ENCODE results near the gene MRM3.

DNA sequence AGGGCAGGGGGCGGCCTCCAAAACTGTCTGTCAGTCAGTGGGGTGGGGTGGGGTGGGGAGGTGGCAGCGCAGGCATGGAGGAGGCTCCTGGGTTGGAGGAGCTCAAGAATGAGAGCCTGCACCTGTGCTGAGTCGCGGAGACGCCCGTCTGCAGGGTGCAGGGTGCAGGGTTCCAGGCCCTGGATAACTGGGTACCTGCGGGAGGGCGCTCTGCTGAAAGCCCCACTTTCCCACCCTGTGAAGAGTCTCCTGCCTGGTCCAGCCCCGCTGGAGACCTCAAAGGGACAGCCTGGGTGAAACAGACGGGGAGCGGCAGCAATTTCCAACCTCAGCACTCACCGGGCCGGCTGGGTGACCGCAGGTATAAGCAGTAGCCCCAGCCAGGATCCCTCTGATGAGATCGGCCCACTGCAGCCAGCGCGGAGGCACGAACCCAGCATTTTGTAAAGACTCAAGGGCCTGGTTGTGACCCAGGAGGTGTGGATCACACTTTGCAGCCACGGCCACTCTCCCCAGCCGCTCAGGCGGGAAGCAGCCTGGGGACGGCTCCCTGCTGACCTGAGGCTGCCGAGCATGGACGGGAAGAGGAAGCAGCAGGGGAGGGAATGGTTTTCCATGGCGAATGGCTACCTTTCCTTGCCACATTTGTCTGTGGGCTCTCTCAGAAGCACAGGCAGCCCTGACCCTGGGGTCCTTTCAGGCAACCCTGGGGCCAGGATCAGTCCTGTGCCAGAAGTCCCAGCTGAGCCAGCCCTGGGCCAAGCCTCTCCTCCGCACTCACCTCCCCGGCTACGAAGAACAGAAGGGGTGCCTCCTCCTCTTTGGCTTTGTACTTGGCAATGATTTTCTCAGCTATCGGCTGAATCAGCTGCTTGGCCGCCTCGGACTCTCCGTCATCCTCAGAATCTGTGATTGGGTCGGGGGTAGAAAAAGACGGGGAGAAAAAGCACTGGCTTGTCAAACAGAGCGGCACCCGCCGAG, 21.0 kb downstream of the MRM3 start:
- TF ChIP-seq, protein P1, sequence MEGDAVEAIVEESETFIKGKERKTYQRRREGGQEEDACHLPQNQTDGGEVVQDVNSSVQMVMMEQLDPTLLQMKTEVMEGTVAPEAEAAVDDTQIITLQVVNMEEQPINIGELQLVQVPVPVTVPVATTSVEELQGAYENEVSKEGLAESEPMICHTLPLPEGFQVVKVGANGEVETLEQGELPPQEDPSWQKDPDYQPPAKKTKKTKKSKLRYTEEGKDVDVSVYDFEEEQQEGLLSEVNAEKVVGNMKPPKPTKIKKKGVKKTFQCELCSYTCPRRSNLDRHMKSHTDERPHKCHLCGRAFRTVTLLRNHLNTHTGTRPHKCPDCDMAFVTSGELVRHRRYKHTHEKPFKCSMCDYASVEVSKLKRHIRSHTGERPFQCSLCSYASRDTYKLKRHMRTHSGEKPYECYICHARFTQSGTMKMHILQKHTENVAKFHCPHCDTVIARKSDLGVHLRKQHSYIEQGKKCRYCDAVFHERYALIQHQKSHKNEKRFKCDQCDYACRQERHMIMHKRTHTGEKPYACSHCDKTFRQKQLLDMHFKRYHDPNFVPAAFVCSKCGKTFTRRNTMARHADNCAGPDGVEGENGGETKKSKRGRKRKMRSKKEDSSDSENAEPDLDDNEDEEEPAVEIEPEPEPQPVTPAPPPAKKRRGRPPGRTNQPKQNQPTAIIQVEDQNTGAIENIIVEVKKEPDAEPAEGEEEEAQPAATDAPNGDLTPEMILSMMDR (IDR thresholded peaks at IDR 0.05), result no peak
- TF ChIP-seq POLR2A (IDR thresholded peaks at IDR 0.05), result no peak
